Midbrain (tissue), 1 donor: Measurements from ENCODE around the gene TMEM132A.
"Not testable (repeated sequence)": the region's sequence is repeated elsewhere in the genome, so short reads cannot be mapped to it uniquely, and the experiment has no call there.

Source experiments
- DNase-seq: peaks from one replicate; lab custom pipeline; 2025; lab: John Stamatoyannopoulos, UW

TMEM132A gene

DNA sequence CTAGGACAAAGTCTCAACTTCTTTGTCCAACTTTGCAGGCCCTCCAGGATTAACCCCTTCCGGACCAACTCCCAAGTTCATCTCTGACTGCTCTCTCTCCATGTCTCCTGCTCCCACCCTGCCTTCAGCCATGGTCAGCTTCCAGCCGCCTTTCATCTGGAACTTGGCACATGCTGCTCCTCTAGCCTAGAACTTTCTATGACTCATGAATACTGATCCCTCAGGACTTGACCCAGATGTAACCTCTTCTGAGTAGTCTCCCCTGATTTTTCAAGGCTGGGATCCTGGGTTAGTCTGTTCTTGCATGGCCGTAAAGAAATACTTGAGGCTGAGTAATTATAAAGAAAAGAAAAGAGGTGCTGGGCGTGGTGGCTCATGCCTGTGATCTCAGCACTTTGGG, 32.9 kb downstream of the TMEM132A start:
- DNase-seq = no peak

- DNase-seq = no peak
Measured at GRCh38 chr11:60959431-60959830, 35.2 kb downstream of the TMEM132A start.

DNA sequence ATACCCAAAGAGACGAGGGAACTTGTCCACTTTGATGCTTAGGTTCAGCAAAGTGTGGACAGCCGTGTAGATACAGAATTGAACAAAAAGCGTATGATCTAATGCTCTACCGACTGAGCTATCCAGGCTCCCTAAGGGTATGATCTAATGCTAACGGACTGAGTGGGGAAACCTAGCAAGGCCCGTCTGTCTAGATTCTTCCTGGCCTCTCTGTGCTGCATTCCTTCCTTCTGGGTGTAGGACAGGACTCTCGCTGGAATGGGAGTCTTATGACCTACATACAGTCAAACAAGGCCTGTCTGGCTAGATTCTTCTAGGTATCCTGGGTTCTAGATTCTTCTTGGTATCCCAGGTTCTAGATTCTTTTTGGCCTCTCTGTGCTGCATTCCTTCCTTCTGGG, 36.1 kb downstream of the TMEM132A start:
- DNase-seq = no peak

GRCh38 chr11:60964801-60965200, 40.5 kb downstream of the TMEM132A start:
- no peak for DNase-seq

- DNase-seq = no peak
Measured at GRCh38 chr11:60966890-60967289, 42.6 kb downstream of the TMEM132A start.

GRCh38 chr11:60968223-60968622, 44.0 kb downstream of the TMEM132A start:
- DNase-seq = no peak

DNA sequence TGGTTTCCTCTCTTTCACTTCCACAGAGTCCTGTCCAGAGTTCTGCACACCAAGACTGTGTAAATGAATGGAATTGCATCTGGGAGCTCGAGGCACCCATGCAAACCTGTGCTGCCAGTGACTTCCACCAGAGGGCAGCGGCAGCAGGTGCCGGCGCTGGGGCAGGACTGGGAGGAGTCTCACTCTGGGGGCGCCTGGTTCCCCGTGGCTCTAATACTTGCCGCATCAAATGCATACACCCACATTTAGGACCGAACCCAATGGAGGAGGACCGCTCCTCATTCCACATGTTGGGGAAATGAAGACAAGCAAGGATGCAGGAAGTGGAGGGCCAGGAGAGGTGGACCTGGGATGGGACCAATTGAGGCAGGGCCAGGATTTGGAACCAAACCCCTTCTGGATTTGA, 46.1 kb downstream of the TMEM132A start:
- peak; percentile 15 for DNase-seq

DNA sequence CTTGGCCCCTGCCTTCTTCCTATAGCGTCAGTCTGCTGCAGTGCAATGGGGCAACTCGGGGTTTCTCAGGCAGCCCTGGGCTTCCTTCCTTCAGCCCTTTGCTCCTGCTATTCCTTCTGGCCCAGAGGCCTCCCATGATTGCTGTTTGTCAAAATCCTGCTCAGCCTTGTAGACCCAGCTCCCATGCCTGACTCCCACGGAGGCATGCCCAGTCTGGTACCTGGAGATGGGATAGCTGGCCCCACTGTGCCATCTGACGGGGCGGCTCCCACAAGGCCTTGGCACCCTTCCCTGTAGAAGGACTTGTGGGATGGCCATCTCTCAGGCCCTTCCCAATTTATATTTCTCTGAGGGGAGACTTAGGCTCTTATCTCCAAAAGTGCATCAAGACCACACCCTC, 46.6 kb downstream of the TMEM132A start:
- no peak for DNase-seq

GRCh38 chr11:60971520-60971919, 47.3 kb downstream of the TMEM132A start, which contains the start of gene CD6:
Gene CD6 (plus strand): TSS chr11:60971680. CDS start chr11:60971866, 186 bp downstream.
- DNase-seq = no peak

DNA sequence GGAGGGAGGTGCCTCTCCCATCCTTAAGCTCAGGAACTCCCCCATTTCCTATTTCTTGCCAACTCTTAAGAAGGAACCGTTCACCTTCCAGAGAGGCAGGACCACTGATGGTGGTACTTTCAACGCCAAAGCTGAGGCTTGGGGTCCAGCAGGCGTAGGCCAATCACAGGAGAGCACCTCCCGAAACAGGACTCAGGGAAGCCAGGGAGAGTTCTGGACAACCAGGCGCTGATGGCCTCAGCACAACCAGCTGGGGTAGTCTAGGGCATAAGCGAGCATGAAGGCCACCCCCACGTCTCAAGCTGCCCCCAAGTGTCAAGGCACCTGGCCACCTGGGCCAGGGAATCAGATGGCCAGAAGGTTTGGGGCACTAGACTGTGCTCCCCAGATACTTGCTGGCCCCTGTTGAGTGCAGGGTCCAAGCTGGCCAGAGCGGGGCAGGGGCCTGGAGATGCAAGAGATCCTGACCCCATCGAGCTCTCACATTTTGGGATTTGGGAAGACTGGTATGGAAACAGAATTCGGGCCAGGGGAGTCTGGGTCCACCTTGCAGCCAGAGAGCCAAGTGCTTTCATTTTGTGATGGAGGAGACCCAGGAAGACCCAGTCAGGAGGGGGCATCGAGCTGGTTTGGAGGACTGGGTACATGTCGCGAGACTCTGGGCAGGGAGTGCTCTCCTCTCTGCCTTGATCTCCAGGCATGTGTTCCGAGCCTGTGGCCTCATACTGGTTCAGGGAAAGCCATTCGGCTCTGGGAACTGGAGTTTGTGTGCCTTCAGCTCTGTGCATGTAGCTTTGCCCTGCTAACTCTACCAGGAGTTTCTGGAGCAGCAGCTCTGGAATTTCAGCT, 48.1 kb downstream of the TMEM132A start:
- DNase-seq = no peak

GRCh38 chr11:60973699-60974098, 49.4 kb downstream of the TMEM132A start:
- DNase-seq = no peak

- not testable (repeated sequence) for DNase-seq
Measured at GRCh38 chr11:60974316-60974715, 50.1 kb downstream of the TMEM132A start.

GRCh38 chr11:60974726-60975125, 50.5 kb downstream of the TMEM132A start:
- DNase-seq = peak; percentile 40

DNA sequence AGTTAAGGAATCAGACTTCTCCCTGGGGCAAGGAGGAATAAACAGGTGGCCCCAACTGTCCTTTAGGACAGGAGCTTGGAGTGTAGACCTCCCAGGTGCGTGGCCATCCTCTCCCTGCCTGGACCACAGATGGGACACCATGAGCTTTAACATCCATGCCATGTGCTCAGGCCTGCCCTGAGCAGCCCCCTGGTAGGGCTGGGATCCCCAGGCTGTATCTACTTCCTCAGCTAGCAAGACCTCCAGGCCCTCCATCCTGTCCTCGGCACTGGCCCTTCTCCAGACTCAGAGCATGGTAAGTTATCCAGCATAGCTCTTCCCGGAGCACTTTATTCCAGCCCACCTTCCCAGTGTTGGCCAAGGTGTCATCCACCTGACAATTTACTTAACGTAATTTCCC, 53.0 kb downstream of the TMEM132A start:
- no peak for DNase-seq

DNA sequence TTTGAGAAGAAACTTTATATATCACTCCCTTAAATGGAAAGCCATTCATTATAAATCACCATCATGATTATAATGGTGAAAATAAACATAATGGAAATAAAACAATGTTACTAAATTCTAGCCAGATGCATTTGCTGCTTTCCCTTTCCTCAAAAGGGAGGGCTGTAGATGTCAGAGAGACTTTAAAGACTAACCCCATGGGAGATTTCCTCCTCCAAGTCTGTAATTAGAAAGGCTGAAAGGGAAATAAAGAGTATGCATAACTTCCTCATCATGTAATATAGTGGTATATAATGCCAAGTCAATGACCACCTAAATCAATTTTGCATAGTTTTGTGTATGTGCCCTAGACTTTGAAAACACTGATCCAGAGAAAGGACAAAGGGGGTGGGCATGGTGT, 53.6 kb downstream of the TMEM132A start:
- DNase-seq = no peak

GRCh38 chr11:60978546-60979380, 54.5 kb downstream of the TMEM132A start:
- DNase-seq = no peak

- DNase-seq = no peak
Measured at GRCh38 chr11:60981515-60981914, 57.3 kb downstream of the TMEM132A start.

DNA sequence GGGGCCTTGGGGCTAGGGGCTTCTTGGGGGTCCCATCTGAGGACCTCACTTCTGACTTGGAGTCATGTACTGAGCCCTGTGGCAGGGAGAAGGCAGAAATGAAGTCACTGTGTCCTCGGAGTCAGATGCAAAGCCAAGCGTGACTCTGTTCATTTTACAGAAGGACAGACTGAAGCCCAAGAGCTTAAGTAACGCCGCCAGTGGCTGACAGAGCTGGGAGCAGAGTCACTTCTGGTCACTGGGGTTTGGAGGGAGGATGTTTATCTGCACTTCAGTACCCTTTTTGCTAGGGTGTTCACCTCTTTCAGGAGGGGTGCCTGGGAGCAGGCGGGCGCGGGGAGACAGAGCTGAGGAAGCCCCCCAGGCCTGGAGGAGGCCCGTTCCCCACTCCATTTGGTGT, 57.9 kb downstream of the TMEM132A start:
- DNase-seq = no peak

DNA sequence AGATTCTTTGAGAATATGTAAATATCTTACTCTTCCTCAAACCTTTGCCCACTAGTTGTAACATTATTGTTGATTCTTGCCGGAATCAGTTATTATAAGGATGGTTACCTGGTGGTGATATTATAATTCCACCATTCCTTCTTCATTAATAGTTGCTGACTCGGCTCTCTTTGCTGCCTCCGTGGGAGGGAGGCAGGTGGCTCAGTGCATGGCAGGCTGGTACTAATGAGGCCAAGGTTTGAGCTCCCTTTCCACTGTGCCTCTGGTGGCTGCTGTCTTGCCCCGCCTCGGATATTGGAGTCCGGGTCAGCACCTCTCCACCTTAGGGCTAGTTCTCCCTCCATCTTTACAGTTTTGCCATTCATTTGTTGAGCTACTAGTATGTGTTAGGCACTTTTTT, 59.9 kb downstream of the TMEM132A start:
- DNase-seq = no peak

- no peak for DNase-seq
Measured at GRCh38 chr11:60984636-60985035, 60.4 kb downstream of the TMEM132A start.

GRCh38 chr11:60985501-60985900, 61.2 kb downstream of the TMEM132A start:
- no peak for DNase-seq

GRCh38 chr11:60985991-60986915, 62.0 kb downstream of the TMEM132A start:
- no peak for DNase-seq
